ENCODE data around the gene SAMD4B.
"Not testable (repeated sequence)": the region's sequence is repeated elsewhere in the genome, so short reads cannot be mapped to it uniquely, and the experiment has no call there.

Gene SAMD4B

GRCh38 chr19:39365531-39365930 lies 23.3 kb downstream of the SAMD4B start:
- no peak for DNase-seq (ENCODE audit: low read depth)

- no peak for DNase-seq (ENCODE audit: low read depth)
Measured at GRCh38 chr19:39369200-39369599, 27.0 kb downstream of the SAMD4B start.

GRCh38 chr19:39370735-39371134 lies 28.5 kb downstream of the SAMD4B start:
- no peak for DNase-seq (ENCODE audit: low read depth)

- DNase-seq (ENCODE audit: low read depth): no peak
Measured at GRCh38 chr19:39372047-39372802, 30.0 kb downstream of the SAMD4B start.

GRCh38 chr19:39372941-39373340 lies 30.7 kb downstream of the SAMD4B start:
- no peak for DNase-seq (ENCODE audit: low read depth)

GRCh38 chr19:39375929-39376328 lies 33.7 kb downstream of the SAMD4B start:
- DNase-seq (ENCODE audit: low read depth): no peak

- DNase-seq (ENCODE audit: low read depth): no peak
Measured at GRCh38 chr19:39377373-39378362, 35.4 kb downstream of the SAMD4B start.

GRCh38 chr19:39379366-39379765 lies 37.1 kb downstream of the SAMD4B start:
- DNase-seq (ENCODE audit: low read depth): not testable (repeated sequence)

GRCh38 chr19:39379865-39380396 lies 37.7 kb downstream of the SAMD4B start:
- no peak for DNase-seq (ENCODE audit: low read depth)

GRCh38 chr19:39380521-39381502 lies 38.6 kb downstream of the SAMD4B start:
- DNase-seq (ENCODE audit: low read depth): no peak

GRCh38 chr19:39381910-39382611 lies 39.8 kb downstream of the SAMD4B start:
- DNase-seq (ENCODE audit: low read depth): no peak

GRCh38 chr19:39382991-39383828 lies 41.0 kb downstream of the SAMD4B start:
- DNase-seq (ENCODE audit: low read depth): no peak

- DNase-seq (ENCODE audit: low read depth): no peak
Measured at GRCh38 chr19:39384839-39385568, 42.8 kb downstream of the SAMD4B start.

GRCh38 chr19:39385629-39386411 lies 43.6 kb downstream of the SAMD4B start:
- no peak for DNase-seq (ENCODE audit: low read depth)

GRCh38 chr19:39386557-39386956 lies 44.3 kb downstream of the SAMD4B start:
- no peak for DNase-seq (ENCODE audit: low read depth)

- DNase-seq (ENCODE audit: low read depth): no peak
Measured at GRCh38 chr19:39388657-39389056, 46.4 kb downstream of the SAMD4B start.

- DNase-seq (ENCODE audit: low read depth): no peak
Measured at GRCh38 chr19:39389631-39390414, 47.6 kb downstream of the SAMD4B start.

- no peak for DNase-seq (ENCODE audit: low read depth)
Measured at GRCh38 chr19:39390451-39390750, 48.2 kb downstream of the SAMD4B start.
